Activated CD4-positive, alpha-beta T cell treated with anti-CD3 and anti-CD28 coated beads for 36 hours (primary cell): Measurements from ENCODE around the gene NLN. TPM values are rescaled to one million over a fixed set of nuclear protein-coding genes. Genes with fewer than 3 reads are reported as not detected.
"Not testable (repeated sequence)": the region's sequence is repeated elsewhere in the genome, so short reads cannot be mapped to it uniquely, and the experiment has no call there.

ENCODE experiments used
- ATAC-seq: fragments of 200-7000 bp; cut with Tn5 transposase; one replicate; pipeline ENCODE4 v1.10.0; 2021; ENCODE audit warnings: mild to moderate bottlenecking, moderate library complexity
- CTCF ChIA-PET: fragments of 350-600 bp; sonication (Branson Sonifier 250); formaldehyde crosslinking; loops from one replicate; lab custom pipeline; 2021; ENCODE audit warnings: antibody characterized with exemption; lab: Charles Lee
- POLR2A ChIA-PET: fragments of 350-600 bp; sonication (Branson Sonifier 250); formaldehyde crosslinking; loops from one replicate; lab custom pipeline; 2021; ENCODE audit warnings: antibody characterized with exemption, inconsistent platforms; lab: Charles Lee
- DNase-seq: peaks from one replicate; pipeline ENCODE4 v3.0.0-alpha.2; 2020
- H3K27ac Mint-ChIP-seq: one replicate; pipeline ENCODE4 v1.8.0; 2021; ENCODE audit warnings: mixed read lengths
- H3K27me3 Mint-ChIP-seq: one replicate; pipeline ENCODE4 v1.8.0; 2021; ENCODE audit warnings: mixed read lengths
- H3K36me3 Mint-ChIP-seq: one replicate; pipeline ENCODE4 v1.8.0; 2021; ENCODE audit warnings: low read depth, mixed read lengths
- H3K4me1 Mint-ChIP-seq: one replicate; pipeline ENCODE4 v1.8.0; 2021; ENCODE audit warnings: mixed read lengths
- H3K4me3 Mint-ChIP-seq: one replicate; pipeline ENCODE4 v1.8.0; 2021; ENCODE audit warnings: mild to moderate bottlenecking, moderate library complexity, mixed read lengths
- H3K9me3 Mint-ChIP-seq: one replicate; pipeline ENCODE4 v1.8.0; 2021; ENCODE audit warnings: low read depth, mixed read lengths
- intact Hi-C, 2 experiments: fragments of 100-400 bp; cut with DNase I in 1 of 2; cut with micrococcal nuclease in 1 of 2; formaldehyde crosslinking; loops; one replicate each; pipeline versions ENCODE4 v1.14.2 to v1.15.1; 2022 to 2024; cut with DNase I, micrococcal nuclease
- total RNA-seq, 2 experiments: library from RNA; stranded (reverse); gene quantifications; one replicate each; pipeline ENCODE4 v1.2.3, GENCODE V29; 2021

NLN gene
- total RNA-seq, 2 experiments from 2014 or later = 30.9 to 33.8 TPM

- no peak for ATAC-seq
- intact Hi-C loops = no loop called here
- ChIA-PET POLR2A (no interaction called here), CTCF (interaction anchor here (1.0 kb wide), 1 partner anchor 14 kb away, joined by 3 read pairs; no protein-coding TSS in a partner anchor)
- H3K27ac Mint-ChIP-seq = no peak overlapping the region
- H3K4me3 Mint-ChIP-seq = no peak overlapping the region
- no peak for DNase-seq
- no peaks in the 10 kb centered on the region for H3K27me3 Mint-ChIP-seq
- no peaks in the 10 kb centered on the region for H3K9me3 Mint-ChIP-seq
- H3K36me3 Mint-ChIP-seq = no peaks in the 10 kb centered on the region
- H3K4me1 Mint-ChIP-seq = peaks cover 5% of the 10 kb centered on the region
Observed at GRCh38 chr5:65758546-65759144, 36.6 kb downstream of the NLN start.

- CTCF ChIA-PET = interaction anchor here (0.9 to 1.5 kb wide), 3 partner anchors 23 to 738 kb away, joined by 3 read pairs; no protein-coding TSS in a partner anchor
- POLR2A ChIA-PET = no interaction called here
- intact Hi-C loops = no loop called here
Observed at GRCh38 chr5:65760504-65761275, 38.7 kb downstream of the NLN start.

GRCh38 chr5:65762234-65762633 lies 40.2 kb downstream of the NLN start:
- H3K27ac Mint-ChIP-seq = no peak overlapping the region
- H3K9me3 Mint-ChIP-seq = peaks cover 4% of the 10 kb centered on the region
- H3K4me1 Mint-ChIP-seq = peaks cover 12% of the 10 kb centered on the region
- peaks cover 12% of the 10 kb centered on the region for H3K36me3 Mint-ChIP-seq
- DNase-seq (no peak), ATAC-seq (no peak)
- H3K27me3 Mint-ChIP-seq = no peaks in the 10 kb centered on the region
- intact Hi-C loops = no loop called here
- no peak overlapping the region for H3K4me3 Mint-ChIP-seq
- CTCF ChIA-PET = interaction anchor here (0.7 to 1.3 kb wide), 2 partner anchors 208 to 409 kb away, joined by 3 read pairs; no protein-coding TSS in a partner anchor
- POLR2A ChIA-PET = interaction anchor here (0.6 kb wide), 1 partner anchor 43 kb away, joined by 4 read pairs; no protein-coding TSS in a partner anchor

More at GRCh38 chr5:65760504-65761275, 38.7 kb downstream of the NLN start:
- ATAC-seq (peak; percentile 60), DNase-seq (peak; percentile 51)
- Mint-ChIP-seq H3K36me3 (no peaks in the 10 kb centered on the region), H3K27me3 (no peaks in the 10 kb centered on the region), H3K4me1 (peaks cover 5% of the 10 kb centered on the region), H3K9me3 (no peaks in the 10 kb centered on the region), H3K4me3 (no peak overlapping the region), H3K27ac (no peak overlapping the region)

GRCh38 chr5:65765582-65765981 lies 43.6 kb downstream of the NLN start:
- no peak overlapping the region for H3K4me3 Mint-ChIP-seq
- peaks cover 4% of the 10 kb centered on the region for H3K9me3 Mint-ChIP-seq
- H3K27me3 Mint-ChIP-seq = no peaks in the 10 kb centered on the region
- intact Hi-C loops = no loop called here
- ChIA-PET POLR2A (no interaction called here), CTCF (interaction anchor here (0.6 kb wide), 1 partner anchor 45 kb away, joined by 4 read pairs; no protein-coding TSS in a partner anchor)
- ATAC-seq = no peak
- no peak overlapping the region for H3K27ac Mint-ChIP-seq
- DNase-seq = no peak
- H3K36me3 Mint-ChIP-seq = peaks cover 19% of the 10 kb centered on the region
- peaks cover 17% of the 10 kb centered on the region for H3K4me1 Mint-ChIP-seq

- POLR2A ChIA-PET = no interaction called here
- H3K27me3 Mint-ChIP-seq = no peaks in the 10 kb centered on the region
- H3K4me3 Mint-ChIP-seq = no peak overlapping the region
- H3K4me1 Mint-ChIP-seq = peaks cover 13% of the 10 kb centered on the region
- CTCF ChIA-PET = interaction anchor here (0.6 kb wide), 1 partner anchor 45 kb away, joined by 4 read pairs; no protein-coding TSS in a partner anchor
- ATAC-seq (peak; percentile 60), DNase-seq (no peak)
- peaks cover 4% of the 10 kb centered on the region for H3K9me3 Mint-ChIP-seq
- H3K27ac Mint-ChIP-seq = no peak overlapping the region
- intact Hi-C loops = no loop called here
- peaks cover 19% of the 10 kb centered on the region for H3K36me3 Mint-ChIP-seq
Observed at GRCh38 chr5:65766175-65766574, 44.2 kb downstream of the NLN start.

GRCh38 chr5:65766781-65767180 lies 44.8 kb downstream of the NLN start:
- CTCF ChIA-PET = no interaction called here
- Mint-ChIP-seq H3K4me1 (peaks cover 11% of the 10 kb centered on the region), H3K27ac (no peak overlapping the region), H3K36me3 (peaks cover 19% of the 10 kb centered on the region), H3K4me3 (no peak overlapping the region), H3K27me3 (no peaks in the 10 kb centered on the region), H3K9me3 (peaks cover 4% of the 10 kb centered on the region)
- intact Hi-C loops = no loop called here
- POLR2A ChIA-PET = no interaction called here
- no peak for DNase-seq
- ATAC-seq = no peak

GRCh38 chr5:65767565-65767964 lies 45.6 kb downstream of the NLN start:
- peaks cover 19% of the 10 kb centered on the region for H3K36me3 Mint-ChIP-seq
- ATAC-seq = no peak
- H3K27me3 Mint-ChIP-seq = no peaks in the 10 kb centered on the region
- POLR2A ChIA-PET = no interaction called here
- H3K27ac Mint-ChIP-seq = no peak overlapping the region
- peaks cover 11% of the 10 kb centered on the region for H3K4me1 Mint-ChIP-seq
- intact Hi-C loops = no loop called here
- no peak for DNase-seq
- CTCF ChIA-PET = no interaction called here
- H3K9me3 Mint-ChIP-seq = peaks cover 4% of the 10 kb centered on the region
- H3K4me3 Mint-ChIP-seq = no peak overlapping the region

GRCh38 chr5:65768723-65769346 lies 46.8 kb downstream of the NLN start:
- Mint-ChIP-seq H3K27ac (no peak overlapping the region), H3K36me3 (peaks cover 19% of the 10 kb centered on the region), H3K4me1 (peaks cover 11% of the 10 kb centered on the region), H3K27me3 (no peaks in the 10 kb centered on the region), H3K9me3 (peaks cover 4% of the 10 kb centered on the region), H3K4me3 (no peak overlapping the region)
- DNase-seq (no peak), ATAC-seq (no peak)
- ChIA-PET POLR2A (no interaction called here), CTCF (no interaction called here)
- intact Hi-C loops = no loop called here

- CTCF ChIA-PET = no interaction called here
- H3K9me3 Mint-ChIP-seq = peaks cover 4% of the 10 kb centered on the region
- DNase-seq (no peak), ATAC-seq (peak; percentile 55)
- peaks cover 18% of the 10 kb centered on the region for H3K4me1 Mint-ChIP-seq
- no peak overlapping the region for H3K27ac Mint-ChIP-seq
- H3K27me3 Mint-ChIP-seq = no peaks in the 10 kb centered on the region
- intact Hi-C loops = no loop called here
- peaks cover 19% of the 10 kb centered on the region for H3K36me3 Mint-ChIP-seq
- H3K4me3 Mint-ChIP-seq = no peak overlapping the region
- POLR2A ChIA-PET = no interaction called here
Observed at GRCh38 chr5:65769539-65769938, 47.5 kb downstream of the NLN start.

- Mint-ChIP-seq H3K27ac (no peak overlapping the region), H3K36me3 (peaks cover 16% of the 10 kb centered on the region), H3K9me3 (peaks cover 4% of the 10 kb centered on the region), H3K4me1 (peaks cover 19% of the 10 kb centered on the region), H3K27me3 (no peaks in the 10 kb centered on the region), H3K4me3 (no peak overlapping the region)
- ChIA-PET POLR2A (no interaction called here), CTCF (no interaction called here)
- ATAC-seq (no peak), DNase-seq (no peak)
- intact Hi-C loops = no loop called here
Observed at GRCh38 chr5:65771266-65771665, 49.3 kb downstream of the NLN start.

GRCh38 chr5:65772963-65773362 lies 51.0 kb downstream of the NLN start:
- H3K27me3 Mint-ChIP-seq, intact Hi-C loops, H3K36me3 Mint-ChIP-seq, DNase-seq, H3K27ac Mint-ChIP-seq, POLR2A ChIA-PET, H3K9me3 Mint-ChIP-seq, ATAC-seq, H3K4me3 Mint-ChIP-seq: not testable (repeated sequence)
- CTCF ChIA-PET = interaction anchor here (0.7 kb wide), 1 partner anchor 720 kb away, joined by 6 read pairs; no protein-coding TSS in a partner anchor
- peaks cover 22% of the 10 kb centered on the region for H3K4me1 Mint-ChIP-seq
